Liver (tissue), 9 donors: Measurements from ENCODE around the gene PELI3. TPM values are rescaled to one million over a fixed set of nuclear protein-coding genes. Genes with fewer than 3 reads are reported as not detected.
"Not testable (repeated sequence)": the region's sequence is repeated elsewhere in the genome, so short reads cannot be mapped to it uniquely, and the experiment has no call there.

Experiments used
- DNase-seq: peaks from one replicate; pipeline ENCODE4 v3.0.0-alpha.2; 2017; ENCODE audit warnings: low spot score
- H3K27ac ChIP-seq, 2 donors: one replicate each; pipeline ENCODE4 v1.7.0; 2013; ENCODE audit warnings: inconsistent platforms in 2 of 2, low read length in 2 of 2, control low read depth in 1 of 2, low read depth in 1 of 2, mild to moderate bottlenecking in 1 of 2
- H3K27me3 ChIP-seq, 4 donors: one replicate each; pipeline versions ENCODE4 v1.6.1 to v1.7.0; 2013; ENCODE audit warnings: low read length in 3 of 4, inconsistent platforms in 1 of 4, mild to moderate bottlenecking in 1 of 4, moderate library complexity in 1 of 4; ENCODE audit not compliant: control insufficient read depth in 4 of 4, insufficient read depth in 4 of 4
- H3K36me3 ChIP-seq, 4 donors: one replicate each; pipeline versions ENCODE4 v1.6.1 to v1.7.0; 2013; ENCODE audit warnings: low read length in 3 of 4, mild to moderate bottlenecking in 3 of 4, low read depth in 1 of 4, moderate library complexity in 1 of 4; ENCODE audit not compliant: control insufficient read depth in 4 of 4, insufficient read depth in 3 of 4
- H3K4me1 ChIP-seq, 4 donors: one replicate each; pipeline versions ENCODE4 v1.6.1 to v1.7.0; 2013; ENCODE audit warnings: low read length in 3 of 4, mild to moderate bottlenecking in 3 of 4, moderate library complexity in 1 of 4; ENCODE audit not compliant: control insufficient read depth in 4 of 4, insufficient read depth in 4 of 4
- H3K4me3 ChIP-seq, 3 donors: one replicate each; pipeline versions ENCODE4 v1.6.1 to v1.7.0; 2013; ENCODE audit warnings: low read length in 3 of 3, control low read depth in 1 of 3, low read depth in 1 of 3, mild to moderate bottlenecking in 1 of 3
- H3K9ac ChIP-seq, 2 donors: one replicate each; pipeline ENCODE4 v1.7.0; 2013; ENCODE audit warnings: low read length in 2 of 2, mild to moderate bottlenecking in 2 of 2, moderate library complexity in 2 of 2, control low read depth in 1 of 2, low read depth in 1 of 2
- H3K9me3 ChIP-seq, 4 donors: one replicate each; pipeline versions ENCODE4 v1.6.1 to v1.7.0; 2013; ENCODE audit warnings: low read length in 3 of 4; ENCODE audit not compliant: control insufficient read depth in 4 of 4
- EGR1 ChIP-seq, 2 donors: IDR thresholded peaks; 2 replicates each; pipeline ENCODE4 v1.6.1; 2016 to 2018; ENCODE audit warnings: antibody characterized with exemption in 2 of 2, low read depth in 2 of 2
- FOXA2 ChIP-seq: IDR thresholded peaks from 2 replicates; pipeline ENCODE4 v1.6.1; 2016; ENCODE audit warnings: antibody characterized with exemption
- GABPA ChIP-seq, 2 donors: IDR thresholded peaks in 1 of 2; conservative IDR thresholded peaks in 1 of 2; 2 replicates each; pipeline ENCODE4 v1.6.1; 2016; ENCODE audit warnings: antibody characterized with exemption in 2 of 2, mild to moderate bottlenecking in 1 of 2, moderate library complexity in 1 of 2
- HNF4A ChIP-seq, 2 donors: conservative IDR thresholded peaks; 2 replicates each; pipeline ENCODE4 v1.6.1; 2016; ENCODE audit warnings: antibody characterized with exemption in 2 of 2, mild to moderate bottlenecking in 2 of 2
- HNF4G ChIP-seq: IDR thresholded peaks from 2 replicates; pipeline ENCODE4 v1.6.1; 2016; ENCODE audit warnings: antibody characterized with exemption
- NR2F2 ChIP-seq: IDR thresholded peaks from 2 replicates; pipeline ENCODE4 v1.6.1; 2016; ENCODE audit warnings: antibody characterized with exemption
- RXRA ChIP-seq, 2 donors: IDR thresholded peaks; 2 replicates each; pipeline ENCODE4 v1.6.1; 2017 to 2018; ENCODE audit warnings: antibody characterized with exemption in 2 of 2, mild to moderate bottlenecking in 1 of 2
- TAF1 ChIP-seq: conservative IDR thresholded peaks from 2 replicates; pipeline ENCODE4 v1.6.1; 2016; ENCODE audit warnings: antibody characterized with exemption, mild to moderate bottlenecking
- YY1 ChIP-seq: IDR thresholded peaks from 2 replicates; pipeline ENCODE4 v1.6.1; 2016; ENCODE audit warnings: antibody characterized with exemption, mild to moderate bottlenecking
- WGBS: extraction: QIAGEN DNeasy Blood & Tissue Kit; methylation state at CpG from one replicate; pipeline ENCODE4 v1.1.7; 2013; 5-methylcytosine and 5-hydroxymethylcytosine counted together
- polyA plus RNA-seq, 2 donors: library from polyadenylated mRNA; stranded (reverse) in 1 of 2; unstranded in 1 of 2; fragments of 200-250 nt in 1 of 2; fragments of >200 nt in 1 of 2; fragmentation: Nextera tagmentation in 1 of 2; extraction: Ambion mirVana in 1 of 2; gene quantifications; one replicate each; pipeline versions ENCODE4 v1.2.1 to v1.2.3, GENCODE V29; 2013 to 2015
- total RNA-seq, 2 donors: library from RNA; depleted of rRNA; stranded (reverse); fragments of >200 nt; gene quantifications; one replicate each; pipeline ENCODE4 v1.2.3, GENCODE V29; 2014
- TF ChIP-seq, protein P1 (sequence below): IDR thresholded peaks from 2 replicates; pipeline ENCODE4 v1.6.1; 2016; ENCODE audit warnings: antibody characterized with exemption
- TF ChIP-seq, protein P2 (sequence below): IDR thresholded peaks from 2 replicates; pipeline ENCODE4 v1.6.1; 2016; ENCODE audit warnings: antibody characterized with exemption
- TF ChIP-seq, protein P3 (sequence below): fragments of 150-350 bp; IDR thresholded peaks from 2 replicates; pipeline ENCODE4 v1.5.1; 2017; ENCODE audit warnings: improper control_type of control experiment, low read depth, low read length; ENCODE audit not compliant: missing input control
- donor health status: healthy.
- donor health status: healthy.
- donor health status: healthy.
- donor health status: healthy.
- donor health status: healthy.

Gene PELI3
- total and polyA plus RNA-seq, 4 donors: 1.7 to 5.4 (median 2.1) TPM

DNA sequence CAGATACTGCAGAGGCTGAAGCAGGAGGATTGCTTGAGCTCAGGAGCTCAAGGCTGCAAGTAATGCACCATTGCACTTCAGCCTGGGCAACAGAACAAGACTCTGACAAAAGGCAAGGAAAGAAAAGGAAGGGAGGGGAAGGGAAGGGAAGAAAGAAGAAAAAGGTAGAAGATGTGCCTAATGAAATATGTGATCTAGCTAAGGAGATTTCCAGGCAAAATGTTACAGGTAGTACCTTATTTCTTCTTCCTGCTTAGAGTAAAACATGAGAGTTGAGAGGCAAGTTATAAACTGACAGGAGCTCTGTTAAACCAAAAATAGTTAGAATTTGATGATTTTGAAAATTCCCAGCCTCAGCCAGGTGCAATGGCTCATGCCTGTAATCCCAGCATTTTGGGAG is 4.7 kb upstream of the PELI3 start:
- peaks cover 0 to 7% (median 2%) of the 10 kb centered on the region in 4 donors for H3K4me1 ChIP-seq
- no peaks in the 10 kb centered on the region for H3K27me3 ChIP-seq
- TF ChIP-seq, protein P1, sequence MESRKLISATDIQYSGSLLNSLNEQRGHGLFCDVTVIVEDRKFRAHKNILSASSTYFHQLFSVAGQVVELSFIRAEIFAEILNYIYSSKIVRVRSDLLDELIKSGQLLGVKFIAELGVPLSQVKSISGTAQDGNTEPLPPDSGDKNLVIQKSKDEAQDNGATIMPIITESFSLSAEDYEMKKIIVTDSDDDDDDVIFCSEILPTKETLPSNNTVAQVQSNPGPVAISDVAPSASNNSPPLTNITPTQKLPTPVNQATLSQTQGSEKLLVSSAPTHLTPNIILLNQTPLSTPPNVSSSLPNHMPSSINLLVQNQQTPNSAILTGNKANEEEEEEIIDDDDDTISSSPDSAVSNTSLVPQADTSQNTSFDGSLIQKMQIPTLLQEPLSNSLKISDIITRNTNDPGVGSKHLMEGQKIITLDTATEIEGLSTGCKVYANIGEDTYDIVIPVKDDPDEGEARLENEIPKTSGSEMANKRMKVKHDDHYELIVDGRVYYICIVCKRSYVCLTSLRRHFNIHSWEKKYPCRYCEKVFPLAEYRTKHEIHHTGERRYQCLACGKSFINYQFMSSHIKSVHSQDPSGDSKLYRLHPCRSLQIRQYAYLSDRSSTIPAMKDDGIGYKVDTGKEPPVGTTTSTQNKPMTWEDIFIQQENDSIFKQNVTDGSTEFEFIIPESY: no peak
- TF ChIP-seq, protein P2, sequence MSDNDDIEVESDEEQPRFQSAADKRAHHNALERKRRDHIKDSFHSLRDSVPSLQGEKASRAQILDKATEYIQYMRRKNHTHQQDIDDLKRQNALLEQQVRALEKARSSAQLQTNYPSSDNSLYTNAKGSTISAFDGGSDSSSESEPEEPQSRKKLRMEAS: no peak
- TF ChIP-seq EGR1 (IDR thresholded peaks at IDR 0.05; ENCODE audit: low read depth in 2 of 2) (no peak), HNF4G (no peak), FOXA2 (no peak), TAF1 (no peak), HNF4A (conservative IDR thresholded peaks at IDR 0.05) (no peak), YY1 (no peak), NR2F2 (no peak), RXRA (IDR thresholded peaks at IDR 0.05) (no peak)
- TF ChIP-seq, protein P3, sequence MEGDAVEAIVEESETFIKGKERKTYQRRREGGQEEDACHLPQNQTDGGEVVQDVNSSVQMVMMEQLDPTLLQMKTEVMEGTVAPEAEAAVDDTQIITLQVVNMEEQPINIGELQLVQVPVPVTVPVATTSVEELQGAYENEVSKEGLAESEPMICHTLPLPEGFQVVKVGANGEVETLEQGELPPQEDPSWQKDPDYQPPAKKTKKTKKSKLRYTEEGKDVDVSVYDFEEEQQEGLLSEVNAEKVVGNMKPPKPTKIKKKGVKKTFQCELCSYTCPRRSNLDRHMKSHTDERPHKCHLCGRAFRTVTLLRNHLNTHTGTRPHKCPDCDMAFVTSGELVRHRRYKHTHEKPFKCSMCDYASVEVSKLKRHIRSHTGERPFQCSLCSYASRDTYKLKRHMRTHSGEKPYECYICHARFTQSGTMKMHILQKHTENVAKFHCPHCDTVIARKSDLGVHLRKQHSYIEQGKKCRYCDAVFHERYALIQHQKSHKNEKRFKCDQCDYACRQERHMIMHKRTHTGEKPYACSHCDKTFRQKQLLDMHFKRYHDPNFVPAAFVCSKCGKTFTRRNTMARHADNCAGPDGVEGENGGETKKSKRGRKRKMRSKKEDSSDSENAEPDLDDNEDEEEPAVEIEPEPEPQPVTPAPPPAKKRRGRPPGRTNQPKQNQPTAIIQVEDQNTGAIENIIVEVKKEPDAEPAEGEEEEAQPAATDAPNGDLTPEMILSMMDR: no peak
- DNase-seq: no peak
- H3K4me3 ChIP-seq: no peak overlapping the region
- H3K27ac ChIP-seq: no peak overlapping the region
- H3K36me3 ChIP-seq: no peaks in the 10 kb centered on the region
- no peak overlapping the region for H3K9ac ChIP-seq
- no peaks in the 10 kb centered on the region for H3K9me3 ChIP-seq

DNA sequence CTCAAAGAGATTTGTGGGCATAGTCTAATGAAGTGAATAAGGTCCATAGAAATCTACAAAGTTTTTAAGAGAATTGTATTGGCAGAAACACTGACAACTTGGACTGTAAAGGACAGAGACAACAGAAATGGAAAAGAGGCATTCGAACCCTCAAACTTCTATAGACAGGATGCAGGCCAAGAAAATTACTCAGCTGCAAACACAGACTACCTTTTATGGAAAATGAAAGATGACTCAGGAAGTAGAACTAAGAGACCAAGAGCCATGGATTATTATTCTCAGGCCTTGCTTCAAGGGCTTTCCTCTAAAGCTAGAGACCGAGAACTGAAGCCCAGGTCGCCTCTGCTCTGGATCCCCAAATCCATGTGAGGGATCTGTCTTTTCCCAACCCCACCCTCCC is 3.8 kb upstream of the PELI3 start:
- H3K27me3 ChIP-seq: no peaks in the 10 kb centered on the region
- no peaks in the 10 kb centered on the region for H3K36me3 ChIP-seq
- H3K9ac ChIP-seq: no peak overlapping the region
- no peak overlapping the region for H3K4me3 ChIP-seq
- TF ChIP-seq, protein P2: no peak
- TF ChIP-seq GABPA (IDR thresholded peaks at IDR 0.05 in 1 of 2, conservative IDR thresholded peaks at IDR 0.05 in 1 of 2): no peak
- DNase-seq: no peak
- no peak overlapping the region for H3K27ac ChIP-seq
- peaks cover 4 to 14% (median 9%) of the 10 kb centered on the region in 4 donors for H3K4me1 ChIP-seq
- 91% methylated on average over 3 of the region's 3 CpGs for WGBS
- H3K9me3 ChIP-seq: no peaks in the 10 kb centered on the region

DNA sequence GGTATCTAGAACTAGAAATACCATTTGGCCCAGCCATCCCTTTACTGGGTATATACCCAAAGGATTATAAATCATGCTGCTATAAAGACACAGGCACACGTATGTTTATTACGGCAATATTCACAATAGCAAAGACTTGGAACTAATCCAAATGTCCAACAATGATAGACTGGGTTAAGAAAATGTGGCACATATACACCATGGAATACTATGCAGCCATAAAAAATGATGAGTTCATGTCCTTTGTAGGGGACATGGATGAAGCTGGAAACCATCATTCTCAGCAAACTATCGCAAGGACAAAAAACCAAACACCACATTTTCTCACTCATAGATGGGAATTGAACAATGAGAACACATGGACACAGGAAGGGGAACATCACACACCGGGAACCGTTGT is 2.6 kb upstream of the PELI3 start:
- DNase-seq, H3K9me3 ChIP-seq, H3K27me3 ChIP-seq, H3K4me3 ChIP-seq, H3K36me3 ChIP-seq, H3K9ac ChIP-seq, H3K27ac ChIP-seq: not testable (repeated sequence)
- 87% methylated on average over 5 of the region's 5 CpGs for WGBS
- peaks cover 4 to 16% (median 10%) of the 10 kb centered on the region in 4 donors for H3K4me1 ChIP-seq
